H1 (cell line): Measurements from ENCODE around the gene ZNF155. TPM values are rescaled to one million over a fixed set of nuclear protein-coding genes. Genes with fewer than 3 reads are reported as not detected.

ENCODE experiments used
- BCL11A ChIP-seq, 2 experiments: IDR thresholded peaks; one replicate each; pipeline ENCODE4 v1.6.1; 2011; ENCODE audit warnings: low read depth in 2 of 2, low read length in 2 of 2, mild to moderate bottlenecking in 2 of 2
- CHD7 ChIP-seq: fragments of 300-600 bp; sonication (generic); IDR thresholded peaks from 2 replicates; pipeline ENCODE4 v1.7.1; 2012; ENCODE audit warnings: low read length, moderate library complexity, mild to moderate bottlenecking, inconsistent platforms; ENCODE audit not compliant: insufficient replicate concordance
- CTBP2 ChIP-seq: IDR thresholded peaks from 2 replicates; pipeline ENCODE4 v1.7.0; 2011; ENCODE audit warnings: borderline replicate concordance, mild to moderate bottlenecking, moderate library complexity, mixed read lengths, low read length; ENCODE audit not compliant: insufficient read depth, insufficient read length
- GTF2F1 ChIP-seq: IDR thresholded peaks from 2 replicates; pipeline ENCODE4 v1.6.1; 2012; ENCODE audit warnings: low read depth, low read length, improper control_type of control experiment, borderline replicate concordance
- NRF1 ChIP-seq: IDR thresholded peaks from 2 replicates; pipeline ENCODE4 v1.6.1; 2011; ENCODE audit warnings: mild to moderate bottlenecking, low read depth, low read length, improper control_type of control experiment
- POU5F1 ChIP-seq: IDR thresholded peaks from 2 replicates; pipeline ENCODE4 v1.6.1; 2011; ENCODE audit warnings: low read depth, mild to moderate bottlenecking, low read length, moderate library complexity
- RAD21 ChIP-seq, 2 experiments: IDR thresholded peaks in 1 of 2; conservative IDR thresholded peaks in 1 of 2; 2 replicates each; pipeline ENCODE4 v1.6.1; 2011; ENCODE audit warnings: low read depth in 2 of 2, low read length in 2 of 2, improper control_type of control experiment in 1 of 2, inconsistent platforms in 1 of 2, mild to moderate bottlenecking in 1 of 2, moderate library complexity in 1 of 2
- TCF12 ChIP-seq: IDR thresholded peaks from 2 replicates; pipeline ENCODE4 v1.6.1; 2011; ENCODE audit warnings: low read depth, mild to moderate bottlenecking, low read length
- USF2 ChIP-seq: IDR thresholded peaks from 2 replicates; pipeline ENCODE4 v1.6.1; 2011; ENCODE audit warnings: low read length, improper control_type of control experiment
- YY1 ChIP-seq: IDR thresholded peaks from 2 replicates; pipeline ENCODE4 v1.6.1; 2011; ENCODE audit warnings: low read depth, mild to moderate bottlenecking, low read length
- polyA plus RNA-seq, 7 experiments: library from polyadenylated mRNA; depleted of rRNA in 3 of 7; stranded (reverse) in 5 of 7; unstranded in 2 of 7; fragments of >200 nt in 5 of 7; fragments of 200-250 nt in 2 of 7; gene quantifications; 1 replicate in 5 of 7; 2 replicates in 1 of 7; 4 replicates in 1 of 7; pipeline versions ENCODE4 v1.2.1 to v1.2.3, GENCODE V29; 2011 to 2013; ENCODE audit warnings: missing spikeins in 2 of 7, mixed read lengths in 2 of 7
- total RNA-seq: library from RNA; stranded (reverse); fragmentation: NEBNext Ultra II Directional; extraction: Animal tissue kit (Norgen Biotek cat#: 25700); gene quantifications from 2 replicates; pipeline ENCODE4 v1.2.1, GENCODE V29; 2021

The ZNF155 gene
- total and polyA plus RNA-seq, 2 of the 8 experiments (the other 6 are each of a cell fraction or from before 2014, with no cell fraction given): 3.1 to 9.0 TPM

GRCh38 chr19:44007473-44007872, 23.5 kb downstream of the ZNF155 start (continued):
- TF ChIP-seq CHD7: no peak
- TF ChIP-seq NRF1: no peak
- TF ChIP-seq YY1: no peak
- no peak for TF ChIP-seq GTF2F1
- no peak for TF ChIP-seq CTBP2
- no peak for TF ChIP-seq USF2
- TF ChIP-seq POU5F1: no peak
- no peak for TF ChIP-seq TCF12
- TF ChIP-seq RAD21 (IDR thresholded peaks at IDR 0.05 in 1 of 2, conservative IDR thresholded peaks at IDR 0.05 in 1 of 2; ENCODE audit: low read depth in 2 of 2, low read length in 2 of 2): no peak
- TF ChIP-seq BCL11A (IDR thresholded peaks at IDR 0.05; ENCODE audit: low read depth in 2 of 2, low read length in 2 of 2): no peak
